ENCODE results near the gene PTPN4. TPM values are rescaled to one million over a fixed set of nuclear protein-coding genes. Genes with fewer than 3 reads are reported as not detected.
"Not testable (repeated sequence)": the region's sequence is repeated elsewhere in the genome, so short reads cannot be mapped to it uniquely, and the experiment has no call there.

The PTPN4 gene
- total RNA-seq, 2 experiments from 2014 or later = 28.4 to 29.8 TPM

- intact Hi-C loops (cut with micrococcal nuclease) = no loop called here
- no peak for DNase-seq
- no peak overlapping the region for H3K27ac Mint-ChIP-seq
- H3K27me3 Mint-ChIP-seq (ENCODE audit: low read depth) = no peaks in the 10 kb centered on the region
- H3K9me3 Mint-ChIP-seq = peaks cover 16% of the 10 kb centered on the region
- no peak overlapping the region for H3K4me3 Mint-ChIP-seq
- peaks cover 12% of the 10 kb centered on the region for H3K36me3 Mint-ChIP-seq (ENCODE audit: low read depth)
- H3K4me1 Mint-ChIP-seq (ENCODE audit: low read depth) = peaks cover 43% of the 10 kb centered on the region
- CTCF ChIA-PET = interaction anchor here (0.7 kb wide), 1 partner anchor 874 kb away, joined by 3 read pairs; no protein-coding TSS in a partner anchor
Observed at GRCh38 chr2:119800376-119800902, 40.7 kb downstream of the PTPN4 start.

GRCh38 chr2:119801040-119801439 lies 41.3 kb downstream of the PTPN4 start:
- intact Hi-C loops (cut with micrococcal nuclease) = no loop called here
- no peak overlapping the region for H3K27ac Mint-ChIP-seq
- CTCF ChIA-PET = interaction anchor here (0.7 kb wide), 1 partner anchor 874 kb away, joined by 3 read pairs; no protein-coding TSS in a partner anchor
- H3K9me3 Mint-ChIP-seq = peaks cover 16% of the 10 kb centered on the region
- DNase-seq = no peak
- H3K27me3 Mint-ChIP-seq (ENCODE audit: low read depth) = no peaks in the 10 kb centered on the region
- no peak overlapping the region for H3K4me3 Mint-ChIP-seq
- H3K4me1 Mint-ChIP-seq (ENCODE audit: low read depth) = peaks cover 42% of the 10 kb centered on the region
- H3K36me3 Mint-ChIP-seq (ENCODE audit: low read depth) = peaks cover 17% of the 10 kb centered on the region

- CTCF ChIA-PET = not testable (repeated sequence)
Observed at GRCh38 chr2:119801989-119802388, 42.3 kb downstream of the PTPN4 start.

GRCh38 chr2:119803101-119803500 lies 43.4 kb downstream of the PTPN4 start:
- peaks cover 53% of the 10 kb centered on the region for H3K4me1 Mint-ChIP-seq (ENCODE audit: low read depth)
- H3K36me3 Mint-ChIP-seq (ENCODE audit: low read depth) = peaks cover 19% of the 10 kb centered on the region
- intact Hi-C loops (cut with micrococcal nuclease) = loop anchor here (2.0 kb wide), 1 partner anchor 16 kb away; no protein-coding TSS in a partner anchor
- H3K27ac Mint-ChIP-seq = no peak overlapping the region
- H3K9me3 Mint-ChIP-seq = peaks cover 16% of the 10 kb centered on the region
- CTCF ChIA-PET = no interaction called here
- no peak for DNase-seq
- H3K4me3 Mint-ChIP-seq = no peak overlapping the region
- no peaks in the 10 kb centered on the region for H3K27me3 Mint-ChIP-seq (ENCODE audit: low read depth)

More at GRCh38 chr2:119801989-119802388, 42.3 kb downstream of the PTPN4 start:
- not testable (repeated sequence) for H3K27me3 Mint-ChIP-seq (ENCODE audit: low read depth); H3K27ac Mint-ChIP-seq; DNase-seq; H3K4me3 Mint-ChIP-seq
- intact Hi-C loops (cut with micrococcal nuclease) = loop anchor here (2.0 kb wide), 1 partner anchor 17 kb away; no protein-coding TSS in a partner anchor
- H3K36me3 Mint-ChIP-seq (ENCODE audit: low read depth) = peaks cover 19% of the 10 kb centered on the region
- H3K4me1 Mint-ChIP-seq (ENCODE audit: low read depth) = peaks cover 47% of the 10 kb centered on the region
- H3K9me3 Mint-ChIP-seq = peaks cover 16% of the 10 kb centered on the region

- H3K27me3 Mint-ChIP-seq (ENCODE audit: low read depth); DNase-seq; CTCF ChIA-PET; H3K27ac Mint-ChIP-seq; H3K4me3 Mint-ChIP-seq; intact Hi-C loops (cut with micrococcal nuclease): not testable (repeated sequence)
- peaks cover 14% of the 10 kb centered on the region for H3K9me3 Mint-ChIP-seq
- peaks cover 54% of the 10 kb centered on the region for H3K4me1 Mint-ChIP-seq (ENCODE audit: low read depth)
- peaks cover 19% of the 10 kb centered on the region for H3K36me3 Mint-ChIP-seq (ENCODE audit: low read depth)
Observed at GRCh38 chr2:119804409-119804808, 44.7 kb downstream of the PTPN4 start.

- H3K27me3 Mint-ChIP-seq (ENCODE audit: low read depth) = no peaks in the 10 kb centered on the region
- peaks cover 33% of the 10 kb centered on the region for H3K4me1 Mint-ChIP-seq (ENCODE audit: low read depth)
- H3K27ac Mint-ChIP-seq = no peak overlapping the region
- no peak overlapping the region for H3K4me3 Mint-ChIP-seq
- intact Hi-C loops (cut with micrococcal nuclease) = no loop called here
- H3K36me3 Mint-ChIP-seq (ENCODE audit: low read depth) = peaks cover 24% of the 10 kb centered on the region
- DNase-seq = no peak
- CTCF ChIA-PET = interaction anchor here (0.7 kb wide), 1 partner anchor 46 kb away, joined by 3 read pairs; no protein-coding TSS in a partner anchor
- peaks cover 14% of the 10 kb centered on the region for H3K9me3 Mint-ChIP-seq
Observed at GRCh38 chr2:119808516-119809147, 48.9 kb downstream of the PTPN4 start.

- no peak for DNase-seq
- Mint-ChIP-seq H3K9me3 (peaks cover 7% of the 10 kb centered on the region), H3K36me3 (ENCODE audit: low read depth) (peaks cover 20% of the 10 kb centered on the region), H3K4me1 (ENCODE audit: low read depth) (peaks cover 27% of the 10 kb centered on the region), H3K27me3 (ENCODE audit: low read depth) (no peaks in the 10 kb centered on the region), H3K27ac (no peak overlapping the region), H3K4me3 (no peak overlapping the region)
- CTCF ChIA-PET = interaction anchor here (0.6 to 1.1 kb wide), 3 partner anchors 12 to 45 kb away, joined by 3 read pairs; no protein-coding TSS in a partner anchor
- intact Hi-C loops (cut with micrococcal nuclease) = no loop called here
Observed at GRCh38 chr2:119809339-119810048, 49.8 kb downstream of the PTPN4 start.

GRCh38 chr2:119810049-119810630 lies 50.4 kb downstream of the PTPN4 start:
- Mint-ChIP-seq H3K9me3 (peaks cover under 1% of the 10 kb centered on the region), H3K36me3 (ENCODE audit: low read depth) (peaks cover 15% of the 10 kb centered on the region), H3K4me3 (no peak overlapping the region), H3K27me3 (ENCODE audit: low read depth) (no peaks in the 10 kb centered on the region), H3K27ac (no peak overlapping the region), H3K4me1 (ENCODE audit: low read depth) (peaks cover 25% of the 10 kb centered on the region)
- intact Hi-C loops (cut with micrococcal nuclease) = no loop called here
- CTCF ChIA-PET = interaction anchor here (1.1 kb wide), 1 partner anchor 19 kb away, joined by 3 read pairs; no protein-coding TSS in a partner anchor
- no peak for DNase-seq

GRCh38 chr2:119814216-119814615 lies 54.5 kb downstream of the PTPN4 start:
- Mint-ChIP-seq H3K27ac (no peak overlapping the region), H3K4me1 (ENCODE audit: low read depth) (peaks cover 7% of the 10 kb centered on the region), H3K36me3 (ENCODE audit: low read depth) (peaks cover 31% of the 10 kb centered on the region), H3K4me3 (no peak overlapping the region), H3K9me3 (peaks cover 10% of the 10 kb centered on the region), H3K27me3 (ENCODE audit: low read depth) (no peaks in the 10 kb centered on the region)
- no peak for DNase-seq
- CTCF ChIA-PET = no interaction called here
- intact Hi-C loops (cut with micrococcal nuclease) = no loop called here

GRCh38 chr2:119818792-119819191 lies 59.1 kb downstream of the PTPN4 start:
- intact Hi-C loops (cut with micrococcal nuclease) = loop anchor here (2.0 kb wide), 1 partner anchor 16 kb away; no protein-coding TSS in a partner anchor
- Mint-ChIP-seq H3K4me3 (no peak overlapping the region), H3K9me3 (peaks cover 10% of the 10 kb centered on the region), H3K27me3 (ENCODE audit: low read depth) (no peaks in the 10 kb centered on the region), H3K36me3 (ENCODE audit: low read depth) (peaks cover 27% of the 10 kb centered on the region), H3K4me1 (ENCODE audit: low read depth) (peaks cover 38% of the 10 kb centered on the region), H3K27ac (no peak overlapping the region)
- DNase-seq = no peak
- CTCF ChIA-PET = interaction anchor here (0.9 to 2.9 kb wide), 3 partner anchors 65 to 356 kb away, joined by 3 to 14 read pairs (median 5); no protein-coding TSS in a partner anchor

GRCh38 chr2:119819846-119820245 lies 60.1 kb downstream of the PTPN4 start:
- no peaks in the 10 kb centered on the region for H3K27me3 Mint-ChIP-seq (ENCODE audit: low read depth)
- DNase-seq = no peak
- intact Hi-C loops (cut with micrococcal nuclease) = loop anchor here (2.0 to 5.0 kb wide), 2 partner anchors 17 to 407 kb away; no protein-coding TSS in a partner anchor
- peaks cover 41% of the 10 kb centered on the region for H3K4me1 Mint-ChIP-seq (ENCODE audit: low read depth)
- no peak overlapping the region for H3K4me3 Mint-ChIP-seq
- H3K36me3 Mint-ChIP-seq (ENCODE audit: low read depth) = peaks cover 27% of the 10 kb centered on the region
- H3K9me3 Mint-ChIP-seq = peaks cover 10% of the 10 kb centered on the region
- H3K27ac Mint-ChIP-seq = no peak overlapping the region
- CTCF ChIA-PET = interaction anchor here (1.4 to 2.9 kb wide), 2 partner anchors 66 to 355 kb away, joined by 3 to 14 read pairs; no protein-coding TSS in a partner anchor

- no peak overlapping the region for H3K27ac Mint-ChIP-seq
- peaks cover 41% of the 10 kb centered on the region for H3K4me1 Mint-ChIP-seq (ENCODE audit: low read depth)
- peaks cover 10% of the 10 kb centered on the region for H3K9me3 Mint-ChIP-seq
- intact Hi-C loops (cut with micrococcal nuclease) = loop anchor here (5.0 kb wide), 1 partner anchor 407 kb away; no protein-coding TSS in a partner anchor
- H3K27me3 Mint-ChIP-seq (ENCODE audit: low read depth) = no peaks in the 10 kb centered on the region
- no peak overlapping the region for H3K4me3 Mint-ChIP-seq
- peaks cover 27% of the 10 kb centered on the region for H3K36me3 Mint-ChIP-seq (ENCODE audit: low read depth)
- CTCF ChIA-PET = interaction anchor here (1.0 to 2.9 kb wide), 4 partner anchors 67 to 356 kb away, joined by 3 to 14 read pairs (median 4); no protein-coding TSS in a partner anchor
- DNase-seq = no peak
Observed at GRCh38 chr2:119820275-119820674, 60.6 kb downstream of the PTPN4 start.

All from activated naive CD4-positive, alpha-beta T cell treated with anti-CD3 and anti-CD28 coated beads for 36 hours (primary cell).